Fibroblast of skin of back (primary cell): ENCODE data around the gene ACADVL.

ENCODE experiments used
- DNase-seq: peaks from one replicate; pipeline ENCODE4 v3.0.0-alpha.2; 2013

Gene ACADVL

DNA sequence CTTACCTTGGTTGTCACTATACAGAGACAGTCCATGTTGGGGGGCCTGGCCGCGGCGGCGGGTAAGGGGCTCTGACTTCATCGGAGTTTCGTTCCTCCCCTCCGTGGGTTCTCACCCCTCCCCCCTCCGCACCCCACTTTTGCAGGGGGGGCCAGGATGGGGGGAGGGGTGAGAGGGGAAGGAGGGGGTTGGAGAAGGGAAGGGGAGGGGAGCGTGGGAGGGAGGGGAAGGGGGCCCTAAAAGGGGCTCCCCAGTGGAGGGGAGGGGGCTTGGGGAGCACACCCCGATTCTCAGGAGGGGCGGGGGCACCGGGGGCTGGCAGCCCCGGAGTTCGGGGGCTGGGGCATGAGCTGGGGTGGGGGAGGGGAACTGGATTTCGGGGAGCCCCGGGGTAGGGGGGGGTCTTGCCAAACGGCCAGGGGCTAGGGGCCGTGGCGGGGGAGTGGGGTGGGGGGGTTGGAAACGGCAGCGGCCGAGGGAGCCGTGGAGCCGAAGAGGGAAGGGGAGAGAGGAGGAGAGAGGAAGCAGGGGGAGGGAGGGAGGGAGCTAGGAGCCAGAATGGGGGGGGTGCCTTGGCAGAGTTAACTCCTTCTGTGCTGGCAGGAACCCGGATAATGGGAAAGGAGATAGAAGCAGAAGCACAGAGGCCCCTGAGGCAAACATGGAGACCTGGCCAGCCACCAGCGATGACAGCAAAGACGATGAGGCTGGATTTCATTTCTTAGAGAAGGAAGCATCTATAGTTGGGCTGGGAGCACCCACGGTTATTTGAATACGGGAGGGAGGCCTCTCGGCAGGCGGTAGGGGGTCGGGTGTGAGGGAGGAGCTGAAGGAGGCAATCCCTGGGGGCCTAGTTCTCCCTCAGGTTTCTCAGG, 2.4 kb upstream of the ACADVL start:
- peak; percentile 78 for DNase-seq

- no peak for DNase-seq
These were observed 1.6 kb upstream of the ACADVL start for GRCh38 chr17:7218166-7218565.

- DNase-seq, result no peak
These were observed 980 bp upstream of the ACADVL start for GRCh38 chr17:7218758-7219157.

- DNase-seq, result no peak
These were observed 418 bp upstream of the ACADVL start for GRCh38 chr17:7219229-7219811.

DNA sequence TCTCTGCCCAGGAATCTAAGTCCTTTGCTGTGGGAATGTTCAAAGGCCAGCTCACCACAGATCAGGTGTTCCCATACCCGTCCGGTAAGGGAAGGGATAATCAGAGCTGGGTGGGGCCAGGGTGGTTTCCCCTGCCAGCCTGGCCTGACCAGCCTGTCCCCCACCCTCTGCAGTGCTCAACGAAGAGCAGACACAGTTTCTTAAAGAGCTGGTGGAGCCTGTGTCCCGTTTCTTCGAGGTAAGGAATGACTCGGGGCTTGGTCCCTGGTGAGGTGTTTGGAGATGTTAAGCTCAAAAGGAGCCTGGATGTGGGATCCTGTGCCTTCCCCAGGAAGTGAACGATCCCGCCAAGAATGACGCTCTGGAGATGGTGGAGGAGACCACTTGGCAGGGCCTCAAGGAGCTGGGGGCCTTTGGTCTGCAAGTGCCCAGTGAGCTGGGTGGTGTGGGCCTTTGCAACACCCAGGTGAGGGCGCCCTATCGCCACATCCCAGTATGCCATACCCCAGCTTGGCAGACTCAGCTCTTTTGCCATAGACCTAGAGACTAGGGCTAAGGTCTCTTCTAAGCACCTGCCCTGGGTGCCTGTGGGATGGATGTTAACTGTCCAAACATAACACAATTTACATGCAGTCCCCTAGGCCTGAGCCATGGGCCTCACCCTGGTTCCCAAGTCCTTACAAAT, 997 bp downstream of the ACADVL start:
- DNase-seq, result peak; percentile 58

GRCh38 chr17:7221278-7222092, 1.7 kb downstream of the ACADVL start:
- DNase-seq, result no peak

GRCh38 chr17:7222093-7222971, 2.6 kb downstream of the ACADVL start:
- DNase-seq, result no peak

GRCh38 chr17:7222972-7223292, 3.2 kb downstream of the ACADVL start:
- DNase-seq, result no peak

GRCh38 chr17:7223375-7223774, 3.6 kb downstream of the ACADVL start:
- DNase-seq, result no peak

DNA sequence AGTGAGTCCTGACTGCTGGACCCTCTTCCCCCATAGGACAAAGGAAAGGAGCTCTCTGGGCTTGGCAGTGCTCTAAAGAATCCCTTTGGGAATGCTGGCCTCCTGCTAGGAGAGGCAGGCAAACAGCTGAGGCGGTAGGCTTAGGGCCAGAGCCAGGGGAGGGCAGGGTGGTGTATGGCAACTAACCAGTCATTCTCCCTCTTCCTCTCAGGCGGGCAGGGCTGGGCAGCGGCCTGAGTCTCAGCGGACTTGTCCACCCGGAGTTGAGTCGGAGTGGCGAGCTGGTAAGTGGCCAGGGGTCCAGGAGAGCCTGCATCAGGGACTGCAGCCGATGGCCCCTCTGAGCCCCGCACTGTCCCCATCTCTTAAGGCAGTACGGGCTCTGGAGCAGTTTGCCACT, 4.4 kb downstream of the ACADVL start:
- DNase-seq, result no peak

GRCh38 chr17:7224661-7225111, 4.9 kb downstream of the ACADVL start:
- no peak for DNase-seq

GRCh38 chr17:7225711-7226331, 6.1 kb downstream of the ACADVL start:
- DNase-seq, result no peak

DNA sequence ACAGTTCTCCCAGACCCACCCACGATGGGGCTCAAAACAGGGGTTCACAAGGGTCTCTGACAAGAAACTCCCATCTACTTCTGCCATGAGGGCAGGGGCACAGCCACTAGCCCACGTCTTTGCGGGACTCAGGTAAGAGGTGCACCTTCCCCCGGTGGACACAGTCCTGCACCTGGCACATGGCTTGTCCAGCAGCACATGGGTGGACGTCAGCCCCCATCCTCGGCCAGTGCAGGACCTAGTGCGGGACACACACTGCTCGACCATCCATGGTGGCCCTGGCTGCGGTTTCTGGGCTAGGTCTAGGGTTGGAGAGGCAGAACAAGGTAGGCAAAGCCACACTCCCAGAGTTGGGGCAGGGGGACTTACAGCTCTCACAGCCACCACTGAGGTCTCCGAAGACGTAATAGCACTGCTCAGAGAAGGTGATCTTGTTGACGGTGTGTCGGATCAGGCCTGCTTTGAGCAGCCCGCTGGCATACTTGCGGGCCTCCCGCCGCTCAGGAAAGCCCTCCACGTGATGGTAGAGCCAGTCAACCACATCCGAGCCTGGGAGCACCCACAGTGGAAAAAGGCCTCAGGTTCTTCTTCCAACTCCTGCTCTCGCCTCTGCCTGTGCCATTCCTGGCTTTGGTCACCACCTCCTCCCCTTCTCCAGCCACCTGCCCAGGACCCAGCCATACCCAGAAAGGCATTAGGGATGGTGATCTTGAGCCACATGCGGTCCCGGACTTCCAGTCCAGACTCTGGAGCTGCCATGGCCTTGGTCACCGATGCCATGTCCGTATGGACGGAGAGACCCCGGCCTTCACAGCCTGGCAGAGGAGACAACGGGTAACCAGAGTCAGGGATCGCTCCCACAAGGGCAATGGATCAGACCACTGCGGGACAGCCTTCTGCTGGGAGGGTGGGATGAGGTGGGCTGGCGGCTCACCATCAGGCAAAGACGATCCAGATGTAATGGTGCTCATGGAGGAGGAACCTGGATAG, 7.3 kb downstream of the ACADVL start:
- no peak for DNase-seq

GRCh38 chr17:7228920-7229319, 9.2 kb downstream of the ACADVL start:
- DNase-seq, result no peak

- no peak for DNase-seq
These were observed 9.8 kb downstream of the ACADVL start for GRCh38 chr17:7229504-7229903.

- no peak for DNase-seq
These were observed 12.4 kb downstream of the ACADVL start for GRCh38 chr17:7232114-7232513.

DNA sequence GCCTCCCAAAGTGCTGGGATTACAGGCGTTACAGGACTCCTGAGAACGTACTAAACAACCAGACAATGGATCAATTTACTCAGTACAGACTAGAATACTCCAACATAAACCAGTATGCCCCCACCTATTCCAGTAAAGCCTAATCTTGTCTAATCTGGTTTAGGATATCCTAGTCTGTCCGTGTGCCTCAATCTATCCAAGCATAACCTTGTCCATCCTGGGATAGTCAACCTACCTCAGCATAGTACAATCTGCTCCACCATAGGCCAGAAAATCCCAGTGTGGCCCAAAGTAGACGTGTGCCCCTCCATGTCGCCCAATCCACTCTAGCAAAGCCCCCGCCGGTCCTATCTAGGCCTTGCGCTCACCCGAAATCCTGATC, 14.0 kb downstream of the ACADVL start:
- peak; percentile 46 for DNase-seq

DNA sequence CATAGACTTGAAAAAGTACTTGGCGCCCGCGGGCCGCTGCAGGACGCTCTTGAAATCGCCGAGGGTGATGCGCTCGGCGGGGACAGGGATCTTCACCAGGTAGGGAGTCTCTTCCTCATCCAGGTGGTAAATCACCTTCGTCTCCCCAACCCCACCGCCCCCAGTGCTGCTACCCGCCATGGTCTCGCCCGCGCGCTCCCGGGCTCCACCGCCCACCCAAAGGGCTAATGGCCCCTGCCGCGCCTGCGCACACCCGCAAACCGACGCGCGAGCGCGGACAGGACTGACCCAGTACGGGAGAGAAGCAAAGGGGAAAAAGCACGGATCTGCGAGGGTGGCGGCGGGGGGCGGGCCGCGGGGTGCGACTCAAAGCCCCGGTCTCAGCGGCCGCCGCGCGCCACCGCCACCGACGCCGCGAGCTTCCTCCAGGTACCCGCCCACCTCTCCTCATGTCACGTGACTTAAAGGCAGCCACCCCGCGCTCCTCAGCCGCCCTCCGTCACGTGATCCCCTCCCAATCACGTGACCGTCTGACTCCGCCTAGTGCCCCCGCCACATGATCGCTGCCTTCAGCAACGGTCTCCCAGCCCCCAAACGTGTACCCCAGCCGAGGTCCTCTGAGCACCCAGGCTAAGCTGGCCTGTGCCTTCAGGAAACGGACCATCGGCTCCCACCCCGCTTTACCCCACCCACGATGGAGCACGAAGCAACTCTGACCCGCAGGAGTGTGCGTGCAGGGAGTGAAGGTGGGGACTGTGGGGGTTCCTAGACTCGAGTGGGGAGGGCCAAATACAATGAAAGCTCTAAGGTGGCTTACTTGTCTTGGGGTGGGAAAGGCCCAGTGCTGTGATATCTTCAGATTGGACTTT, 14.6 kb downstream of the ACADVL start, which contains the start of gene DVL2:
DVL2 (minus strand) TSS at position 435 of the 869 bp plus-strand sequence; CDS start at position 180, 255 bp downstream.
- peak; percentile 93 for DNase-seq
